Right lobe of liver (tissue), 6 donors: ENCODE results near the gene FANCC. TPM values are rescaled to one million over a fixed set of nuclear protein-coding genes. Genes with fewer than 3 reads are reported as not detected.

Experiments
- ATAC-seq, 4 donors: fragments of 200-7000 bp; cut with Tn5 transposase; one replicate each; pipeline ENCODE4 v1.9.1; 2020; ENCODE audit warnings: mild to moderate bottlenecking in 4 of 4, moderate library complexity in 4 of 4
- DNase-seq, 3 donors: peaks; one replicate each; pipeline ENCODE4 v3.0.0-alpha.2; 2020
- H3K27ac ChIP-seq, 3 donors: fragments of 200-600 bp; one replicate each; pipeline ENCODE4 v1.8.0; 2022
- H3K27me3 ChIP-seq, 2 donors: fragments of 200-600 bp; one replicate each; pipeline ENCODE4 v1.8.0; 2022
- H3K36me3 ChIP-seq, 4 donors: fragments of 200-600 bp; sonication (generic) in 1 of 4; one replicate each; pipeline versions ENCODE4 v1.5.1 to v1.8.0; 2017 to 2022; ENCODE audit warnings: control low read depth in 1 of 4
- H3K4me1 ChIP-seq, 4 donors: fragments of 200-600 bp; sonication (generic) in 1 of 4; one replicate each; pipeline versions ENCODE4 v1.5.1 to v1.8.0; 2017 to 2022; ENCODE audit warnings: control low read depth in 1 of 4
- H3K4me3 ChIP-seq, 3 donors: fragments of 200-600 bp; one replicate each; pipeline ENCODE4 v1.8.0; 2022
- H3K9me3 ChIP-seq, 4 donors: fragments of 200-600 bp; sonication (generic) in 1 of 4; one replicate each; pipeline versions ENCODE4 v1.5.1 to v1.8.0; 2017 to 2022; ENCODE audit warnings: control low read depth in 1 of 4
- POLR2A ChIP-seq: fragments of 450-650 bp; IDR thresholded peaks from one replicate; pipeline ENCODE4 v1.6.1; 2017; ENCODE audit warnings: antibody characterized with exemption, mild to moderate bottlenecking
- WGBS: methylation state at CpG from one replicate; pipeline ENCODE4 v1.1.6; 2018; ENCODE audit warnings: low coverage, low lambda C conversion rate; ENCODE audit not compliant: insufficient coverage; ENCODE audit errors: missing lambda C conversion rate; 5-methylcytosine and 5-hydroxymethylcytosine counted together
- intact Hi-C, 2 donors: fragments of 100-400 bp; cut with DNase I; formaldehyde crosslinking; loops; one replicate each; pipeline versions ENCODE4 v1.11.2 to v1.14.1; 2022
- total RNA-seq, 6 experiments: library from RNA; depleted of rRNA in 2 of 6; stranded (reverse); fragments of >200 nt in 2 of 6; fragmentation: NEBNext Ultra II Directional in 3 of 6; extraction: Animal tissue kit (Norgen Biotek cat#: 25700) in 3 of 6; gene quantifications; one replicate each; pipeline versions ENCODE4 v1.1.0 to v1.2.4, GENCODE V29; 2016 to 2023
- TF ChIP-seq, protein P1 (sequence below), 4 donors: fragments of 200-600 bp in 3 of 4; fragments of 450-650 bp in 1 of 4; IDR thresholded peaks; one replicate each; pipeline versions ENCODE4 v1.5.1 to v1.8.0; 2016 to 2022; ENCODE audit warnings: antibody characterized with exemption in 4 of 4, mild to moderate bottlenecking in 2 of 4
- donor health status: DM: no; HTN: yes; CAD: no.
- donor health status: DM: no; HTN: no; CAD: no.
- donor health status: DM: no; HTN: no; CAD: no.
- donor health status: DM: no; HTN: yes; CAD: no.
- donor health status: DM: no; HTN: yes; CAD: no.

The FANCC gene
- total RNA-seq, 6 experiments from 2014 or later: 8.1 to 27.9 (median 13.2) TPM

DNA sequence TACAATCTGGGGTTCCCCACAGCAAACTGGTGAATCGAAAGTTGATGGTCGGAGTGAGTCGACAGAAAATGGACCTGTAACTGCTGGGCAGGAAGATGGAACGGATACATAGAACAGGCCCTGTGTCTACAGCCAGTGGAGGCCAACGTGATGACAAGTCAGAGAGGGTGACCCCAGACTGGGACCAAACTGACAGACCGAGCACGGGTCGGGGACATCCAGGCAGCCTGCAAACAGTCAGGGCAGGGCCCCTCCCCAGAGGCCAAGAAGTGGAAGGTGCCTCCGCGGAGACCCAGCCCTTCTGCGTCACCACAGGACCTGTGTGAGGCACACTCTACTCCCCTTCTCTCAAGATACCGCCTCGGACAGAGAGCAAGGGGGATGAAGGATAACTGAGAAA lies 25.1 kb upstream of the FANCC start:
- H3K9me3 ChIP-seq: no peaks in the 10 kb centered on the region
- no peaks in the 10 kb centered on the region for H3K27me3 ChIP-seq
- H3K4me3 ChIP-seq: no peak overlapping the region
- DNase-seq (no peak), ATAC-seq (peak in 1 of 4 donors; percentile 10)
- intact Hi-C loops: no loop called here
- WGBS: 72% methylated on average over 10 of the region's 13 CpGs
- H3K36me3 ChIP-seq: no peaks in the 10 kb centered on the region
- H3K27ac ChIP-seq: no peak overlapping the region
- no peaks in the 10 kb centered on the region for H3K4me1 ChIP-seq
- no peak for TF ChIP-seq POLR2A
- TF ChIP-seq, protein P1, sequence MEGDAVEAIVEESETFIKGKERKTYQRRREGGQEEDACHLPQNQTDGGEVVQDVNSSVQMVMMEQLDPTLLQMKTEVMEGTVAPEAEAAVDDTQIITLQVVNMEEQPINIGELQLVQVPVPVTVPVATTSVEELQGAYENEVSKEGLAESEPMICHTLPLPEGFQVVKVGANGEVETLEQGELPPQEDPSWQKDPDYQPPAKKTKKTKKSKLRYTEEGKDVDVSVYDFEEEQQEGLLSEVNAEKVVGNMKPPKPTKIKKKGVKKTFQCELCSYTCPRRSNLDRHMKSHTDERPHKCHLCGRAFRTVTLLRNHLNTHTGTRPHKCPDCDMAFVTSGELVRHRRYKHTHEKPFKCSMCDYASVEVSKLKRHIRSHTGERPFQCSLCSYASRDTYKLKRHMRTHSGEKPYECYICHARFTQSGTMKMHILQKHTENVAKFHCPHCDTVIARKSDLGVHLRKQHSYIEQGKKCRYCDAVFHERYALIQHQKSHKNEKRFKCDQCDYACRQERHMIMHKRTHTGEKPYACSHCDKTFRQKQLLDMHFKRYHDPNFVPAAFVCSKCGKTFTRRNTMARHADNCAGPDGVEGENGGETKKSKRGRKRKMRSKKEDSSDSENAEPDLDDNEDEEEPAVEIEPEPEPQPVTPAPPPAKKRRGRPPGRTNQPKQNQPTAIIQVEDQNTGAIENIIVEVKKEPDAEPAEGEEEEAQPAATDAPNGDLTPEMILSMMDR (IDR thresholded peaks at IDR 0.05): no peak

DNA sequence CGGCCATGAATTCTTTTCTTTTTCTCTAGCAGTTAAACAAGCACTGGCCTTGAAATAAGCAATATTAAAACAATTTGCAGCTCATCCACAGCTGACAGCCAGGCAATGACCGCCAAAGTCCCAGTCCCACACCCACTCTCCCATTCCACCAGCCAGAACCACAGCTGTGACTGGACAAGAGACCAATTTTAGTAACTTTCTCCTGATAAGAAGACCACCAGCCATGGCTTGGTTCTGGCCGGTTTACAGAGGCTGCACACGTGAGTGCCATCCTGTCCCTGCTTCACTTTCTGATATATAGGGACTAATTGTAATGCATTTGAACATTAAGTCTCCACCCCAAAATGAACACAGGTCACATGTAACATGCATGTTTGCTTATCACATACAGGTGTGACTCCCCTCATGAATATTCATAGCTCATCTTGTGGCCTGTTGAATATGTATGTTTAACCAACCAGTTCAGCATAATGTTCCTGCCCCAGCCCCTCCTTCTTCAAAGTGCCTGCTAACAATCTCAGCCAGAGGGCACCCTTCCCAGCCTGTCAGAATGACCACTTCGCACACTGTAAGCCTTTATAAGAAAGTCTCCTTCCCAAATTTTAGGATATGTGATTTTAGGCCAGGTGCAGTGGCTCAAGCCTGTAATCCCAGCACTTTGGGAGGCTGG lies 23.9 kb upstream of the FANCC start:
- no peaks in the 10 kb centered on the region for H3K4me1 ChIP-seq
- intact Hi-C loops: no loop called here
- 58% methylated on average over 5 of the region's 5 CpGs for WGBS
- no peak overlapping the region for H3K27ac ChIP-seq
- H3K36me3 ChIP-seq: no peaks in the 10 kb centered on the region
- ATAC-seq: peak in 1 of 4 donors; percentile 25
- no peak overlapping the region for H3K4me3 ChIP-seq
- TF ChIP-seq POLR2A: no peak
- TF ChIP-seq, protein P1 (IDR thresholded peaks at IDR 0.05): peak in 2 of 4 donors; percentile 10 to 21
- no peak for DNase-seq
- H3K27me3 ChIP-seq: no peaks in the 10 kb centered on the region
- no peaks in the 10 kb centered on the region for H3K9me3 ChIP-seq

DNA sequence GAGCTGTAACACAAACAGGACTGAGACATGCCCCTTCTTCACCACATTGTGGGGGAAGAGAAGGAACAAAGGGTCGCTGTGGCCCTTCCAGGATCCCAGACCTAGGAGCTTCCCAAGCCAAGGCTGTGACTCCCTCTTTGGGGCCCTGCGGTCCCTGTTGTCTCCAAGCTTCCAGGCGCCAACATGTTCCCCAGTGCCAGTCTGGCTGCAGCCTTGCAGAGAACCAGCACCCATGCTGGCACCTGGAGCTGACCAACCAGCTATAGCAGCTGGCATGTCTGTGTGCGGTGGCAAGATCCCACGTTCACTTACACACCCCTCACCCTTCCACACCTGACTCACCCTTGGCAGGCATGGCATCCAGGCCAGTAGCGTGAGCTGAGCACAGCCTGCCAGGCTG lies 20.7 kb upstream of the FANCC start:
- intact Hi-C loops: loop anchor here in 1 of 2 donors (10.0 kb wide), 1 partner anchor 73 kb away; no protein-coding TSS in a partner anchor
- H3K36me3 ChIP-seq: no peaks in the 10 kb centered on the region
- peaks cover 0 to 3% (median 0%) of the 10 kb centered on the region in 4 donors for H3K4me1 ChIP-seq
- no peak overlapping the region for H3K27ac ChIP-seq
- 70% methylated on average over 2 of the region's 6 CpGs for WGBS
- ATAC-seq: no peak
- no peak overlapping the region for H3K4me3 ChIP-seq
- H3K9me3 ChIP-seq: no peaks in the 10 kb centered on the region
- no peaks in the 10 kb centered on the region for H3K27me3 ChIP-seq
- TF ChIP-seq POLR2A: no peak
- TF ChIP-seq, protein P1 (IDR thresholded peaks at IDR 0.05): no peak
- DNase-seq: no peak

DNA sequence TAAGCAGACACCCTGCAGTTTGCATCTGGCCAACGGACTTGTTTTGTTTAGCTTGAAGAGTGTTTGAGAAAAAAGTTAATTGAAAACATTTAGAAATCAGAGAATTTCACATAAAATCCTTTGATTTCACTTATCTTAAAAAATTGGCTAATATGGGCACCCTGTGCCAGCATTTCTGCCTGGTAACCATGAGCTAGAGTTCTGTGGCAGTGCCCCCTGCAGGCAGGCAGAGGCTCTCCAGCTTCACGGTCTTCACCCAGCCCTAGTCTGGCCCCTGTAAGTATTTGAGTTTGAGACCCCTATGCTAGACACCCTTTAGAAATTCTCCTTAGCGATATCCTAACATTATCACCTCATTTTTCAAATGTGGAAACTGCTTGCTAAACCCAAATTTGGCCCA lies 18.8 kb upstream of the FANCC start:
- WGBS: 21% methylated on average over 3 of the region's 3 CpGs
- peak; percentile 91 to 95 (median 94) for ATAC-seq

More for the DNA sequence above, 18.8 kb upstream of the FANCC start:
- no peaks in the 10 kb centered on the region for H3K9me3 ChIP-seq
- no peak overlapping the region for H3K27ac ChIP-seq
- DNase-seq: peak; percentile 43 to 64 (median 61)
- TF ChIP-seq, protein P1 (IDR thresholded peaks at IDR 0.05): peak; percentile 65 to 91 (median 80)
- TF ChIP-seq POLR2A: no peak
- H3K4me3 ChIP-seq: no peak overlapping the region
- H3K4me1 ChIP-seq: peaks cover 0 to 3% (median 0%) of the 10 kb centered on the region in 4 donors
- intact Hi-C loops: loop anchor here in 1 of 2 donors (10.0 kb wide), 1 partner anchor 71 kb away; no protein-coding TSS in a partner anchor
- H3K27me3 ChIP-seq: no peaks in the 10 kb centered on the region
- H3K36me3 ChIP-seq: no peaks in the 10 kb centered on the region
